Measurements from ENCODE around the gene KRTAP20-4. TPM values are rescaled to one million over a fixed set of nuclear protein-coding genes. Genes with fewer than 3 reads are reported as not detected.

KRTAP20-4 gene
- total and polyA plus RNA-seq, 9 of the 15 experiments (the other 6 are each of a cell fraction or from before 2014, with no cell fraction given), result not detected

GRCh38 chr21:30620080-30620479, 347 bp upstream of the KRTAP20-4 start:
- H3K36me3 ChIP-seq (ENCODE audit: control insufficient read depth, insufficient read depth, low read length), result no peaks in the 10 kb centered on the region
- no peaks in the 10 kb centered on the region for H3K79me2 ChIP-seq (ENCODE audit: control insufficient read depth, insufficient read depth, low read length)
- ChIA-PET CTCF (ENCODE audit: low intra/inter-chr PET ratio) (no interaction called here), POLR2A (no interaction called here)
- ATAC-seq (no peak), DNase-seq (ENCODE audit: extremely low read depth in 1 of 4, low spot score in 3 of 4) (no peak), FAIRE-seq (no peak)
- H3K4me1 ChIP-seq (replicated peaks in 1 of 2; ENCODE audit: control insufficient read depth in 2 of 2, insufficient read depth in 2 of 2, low read length in 2 of 2), result no peaks in the 10 kb centered on the region
- H3K4me2 ChIP-seq (ENCODE audit: insufficient read depth, low read length), result no peak overlapping the region
- no peaks in the 10 kb centered on the region for H4K20me1 ChIP-seq (replicated peaks; ENCODE audit: control insufficient read depth, insufficient read depth, low read length)
- no TSS peak for BruUV-seq (replicated peaks)
- no peak overlapping the region for H3K4me3 ChIP-seq
- intact Hi-C loops (cut with micrococcal nuclease) (no loop called here), in situ Hi-C loops (cut with MboI) (no loop called here)
- H3K9ac ChIP-seq (ENCODE audit: insufficient read depth in 1 of 2, low read depth in 2 of 2, low read length in 2 of 2), result no peak overlapping the region
- H3K9me3 ChIP-seq (replicated peaks; ENCODE audit: control insufficient read depth, insufficient read depth, low read depth, low read length), result no peaks in the 10 kb centered on the region; the same call in 1 of the 2 replicates
- H3K9me1 ChIP-seq (ENCODE audit: control insufficient read depth, insufficient read depth, low read length), result no peaks in the 10 kb centered on the region
- no peak for TF ChIP-seq ZMIZ1 (IDR thresholded peaks at IDR 0.05; ENCODE audit: low read depth in 2 of 2, low read length in 2 of 2)
- no peak for TF ChIP-seq LARP7 (IDR thresholded peaks at IDR 0.05)
- TF ChIP-seq ARNT (IDR thresholded peaks at IDR 0.05), result no peak
- no peak for TF ChIP-seq COPS2 (conservative IDR thresholded peaks at IDR 0.05)
- no peak for TF ChIP-seq ZNF584 (CRISPR knock-in tag; IDR thresholded peaks at IDR 0.05; ENCODE audit: low read depth)
- no peak for TF ChIP-seq FOXP1 (CRISPR knock-in tag; IDR thresholded peaks at IDR 0.05)
- no peak for TF ChIP-seq POLR3A (IDR thresholded peaks at IDR 0.05; ENCODE audit: borderline replicate concordance, extremely low read depth, insufficient read depth, insufficient read length)
- TF ChIP-seq ZNF121 (CRISPR knock-in tag; conservative IDR thresholded peaks at IDR 0.05), result no peak
- TF ChIP-seq KLF10 (CRISPR knock-in tag; IDR thresholded peaks at IDR 0.05), result no peak
- no peak for TF ChIP-seq SRF (CRISPR knock-in tag; IDR thresholded peaks at IDR 0.05)
- no peak for TF ChIP-seq HEY1 (CRISPR knock-in tag; IDR thresholded peaks at IDR 0.05; ENCODE audit: borderline replicate concordance)
- H3K27ac ChIP-seq (ENCODE audit: extremely low read depth, low read depth, low read length), result no peak overlapping the region
- H2AFZ ChIP-seq (ENCODE audit: low read depth, low read length), result no peak overlapping the region
- no peaks in the 10 kb centered on the region for H3K27me3 ChIP-seq (ENCODE audit: control insufficient read depth in 2 of 2, insufficient read depth in 2 of 2, low read length in 2 of 2)
